HL-60 (cell line): ENCODE measurements around the gene DHODH.

Source experiments
- GABPA ChIP-seq: IDR thresholded peaks from 2 replicates; pipeline ENCODE4 v1.6.1; 2012; ENCODE audit warnings: low read depth
- POLR2AphosphoS5 ChIP-seq: IDR thresholded peaks from 2 replicates; pipeline ENCODE4 v1.6.1; 2012; ENCODE audit warnings: low read depth
- TF ChIP-seq, protein P1 (sequence below): IDR thresholded peaks from one replicate; pipeline ENCODE4 v1.5.1; 2011; ENCODE audit warnings: low read length, control low read depth, inconsistent platforms; ENCODE audit not compliant: insufficient read depth
- TF ChIP-seq, protein P2 (sequence below): IDR thresholded peaks from 2 replicates; pipeline ENCODE4 v1.6.1; 2012; ENCODE audit warnings: low read depth; ENCODE audit not compliant: insufficient replicate concordance

DNA sequence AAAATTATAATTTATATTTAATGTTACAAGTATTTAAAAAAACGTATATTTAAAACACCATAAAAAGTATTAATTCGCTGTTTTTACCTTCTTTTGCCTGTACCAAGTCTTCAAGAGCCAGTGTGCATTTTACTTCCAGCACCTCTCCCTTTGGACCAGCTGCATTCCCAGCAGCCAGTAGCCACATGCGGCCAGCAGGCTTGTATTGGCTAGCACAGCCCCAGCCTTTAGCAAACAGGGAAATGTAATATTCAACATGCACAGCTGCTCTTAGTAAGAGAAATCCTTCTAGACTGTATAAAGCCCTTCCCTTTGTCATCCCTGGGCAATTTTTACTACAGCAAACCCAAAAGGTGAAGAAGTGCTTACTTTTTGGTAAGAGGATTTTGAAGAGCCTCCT lies 6.6 kb downstream of the DHODH start:
- TF ChIP-seq, protein P1, sequence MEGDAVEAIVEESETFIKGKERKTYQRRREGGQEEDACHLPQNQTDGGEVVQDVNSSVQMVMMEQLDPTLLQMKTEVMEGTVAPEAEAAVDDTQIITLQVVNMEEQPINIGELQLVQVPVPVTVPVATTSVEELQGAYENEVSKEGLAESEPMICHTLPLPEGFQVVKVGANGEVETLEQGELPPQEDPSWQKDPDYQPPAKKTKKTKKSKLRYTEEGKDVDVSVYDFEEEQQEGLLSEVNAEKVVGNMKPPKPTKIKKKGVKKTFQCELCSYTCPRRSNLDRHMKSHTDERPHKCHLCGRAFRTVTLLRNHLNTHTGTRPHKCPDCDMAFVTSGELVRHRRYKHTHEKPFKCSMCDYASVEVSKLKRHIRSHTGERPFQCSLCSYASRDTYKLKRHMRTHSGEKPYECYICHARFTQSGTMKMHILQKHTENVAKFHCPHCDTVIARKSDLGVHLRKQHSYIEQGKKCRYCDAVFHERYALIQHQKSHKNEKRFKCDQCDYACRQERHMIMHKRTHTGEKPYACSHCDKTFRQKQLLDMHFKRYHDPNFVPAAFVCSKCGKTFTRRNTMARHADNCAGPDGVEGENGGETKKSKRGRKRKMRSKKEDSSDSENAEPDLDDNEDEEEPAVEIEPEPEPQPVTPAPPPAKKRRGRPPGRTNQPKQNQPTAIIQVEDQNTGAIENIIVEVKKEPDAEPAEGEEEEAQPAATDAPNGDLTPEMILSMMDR = no peak
- TF ChIP-seq GABPA = no peak
- no peak for TF ChIP-seq POLR2AphosphoS5
- TF ChIP-seq, protein P2, sequence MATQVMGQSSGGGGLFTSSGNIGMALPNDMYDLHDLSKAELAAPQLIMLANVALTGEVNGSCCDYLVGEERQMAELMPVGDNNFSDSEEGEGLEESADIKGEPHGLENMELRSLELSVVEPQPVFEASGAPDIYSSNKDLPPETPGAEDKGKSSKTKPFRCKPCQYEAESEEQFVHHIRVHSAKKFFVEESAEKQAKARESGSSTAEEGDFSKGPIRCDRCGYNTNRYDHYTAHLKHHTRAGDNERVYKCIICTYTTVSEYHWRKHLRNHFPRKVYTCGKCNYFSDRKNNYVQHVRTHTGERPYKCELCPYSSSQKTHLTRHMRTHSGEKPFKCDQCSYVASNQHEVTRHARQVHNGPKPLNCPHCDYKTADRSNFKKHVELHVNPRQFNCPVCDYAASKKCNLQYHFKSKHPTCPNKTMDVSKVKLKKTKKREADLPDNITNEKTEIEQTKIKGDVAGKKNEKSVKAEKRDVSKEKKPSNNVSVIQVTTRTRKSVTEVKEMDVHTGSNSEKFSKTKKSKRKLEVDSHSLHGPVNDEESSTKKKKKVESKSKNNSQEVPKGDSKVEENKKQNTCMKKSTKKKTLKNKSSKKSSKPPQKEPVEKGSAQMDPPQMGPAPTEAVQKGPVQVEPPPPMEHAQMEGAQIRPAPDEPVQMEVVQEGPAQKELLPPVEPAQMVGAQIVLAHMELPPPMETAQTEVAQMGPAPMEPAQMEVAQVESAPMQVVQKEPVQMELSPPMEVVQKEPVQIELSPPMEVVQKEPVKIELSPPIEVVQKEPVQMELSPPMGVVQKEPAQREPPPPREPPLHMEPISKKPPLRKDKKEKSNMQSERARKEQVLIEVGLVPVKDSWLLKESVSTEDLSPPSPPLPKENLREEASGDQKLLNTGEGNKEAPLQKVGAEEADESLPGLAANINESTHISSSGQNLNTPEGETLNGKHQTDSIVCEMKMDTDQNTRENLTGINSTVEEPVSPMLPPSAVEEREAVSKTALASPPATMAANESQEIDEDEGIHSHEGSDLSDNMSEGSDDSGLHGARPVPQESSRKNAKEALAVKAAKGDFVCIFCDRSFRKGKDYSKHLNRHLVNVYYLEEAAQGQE = no peak
